ENCODE measurements around the gene SMAD7.

SMAD7 gene

GRCh38 chr18:48889981-48890762, 60.6 kb downstream of the SMAD7 start:
- DNase-seq (ENCODE audit: low spot score), result no peak
- in situ Hi-C loops (cut with MboI; ENCODE audit: low pct_unique_long_range_greater_than_20kb, low sequenced_read_pairs, unreplicated experiment), result no loop called here

DNA sequence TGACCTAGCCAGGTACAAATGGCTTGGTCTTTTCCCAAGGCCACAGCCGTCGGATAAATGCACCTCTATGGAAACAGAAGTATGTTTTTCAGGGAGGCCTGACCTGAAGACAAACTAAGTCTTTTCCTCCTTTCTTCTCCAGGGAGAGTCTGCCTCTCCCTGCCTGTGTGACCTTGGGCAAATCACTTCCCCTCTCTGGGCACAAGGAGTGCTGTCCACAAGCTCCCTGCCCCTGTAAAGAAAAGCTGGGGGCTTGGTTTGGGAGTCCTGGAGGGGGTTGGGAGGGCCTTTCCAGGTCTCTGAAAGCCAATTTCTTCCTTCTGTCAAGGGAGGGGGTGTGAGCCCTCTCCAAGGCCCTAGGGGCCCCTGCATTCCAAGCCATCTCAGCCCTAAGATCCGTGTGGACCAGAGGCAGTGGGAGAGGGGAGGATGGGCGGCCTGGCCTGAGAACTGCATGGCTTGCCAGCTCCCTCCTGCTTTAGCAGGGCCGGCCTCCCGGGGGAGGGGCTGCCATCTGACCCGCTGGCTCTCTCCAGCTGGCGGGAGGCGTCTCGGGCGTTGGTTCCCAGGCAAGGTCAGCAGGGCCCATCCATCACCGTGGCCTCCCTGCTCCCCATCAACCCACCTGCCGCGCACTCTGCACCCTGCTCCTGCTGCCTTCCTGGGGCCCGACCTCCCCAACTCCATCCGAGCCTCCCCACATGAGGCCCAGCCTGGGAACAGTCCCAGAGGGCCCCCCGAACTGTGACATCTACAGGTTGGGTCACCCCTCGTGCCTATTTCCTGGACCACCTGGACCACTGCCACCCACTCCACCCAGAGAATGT, 61.4 kb downstream of the SMAD7 start:
- DNase-seq (ENCODE audit: low spot score), result no peak
- in situ Hi-C loops (cut with MboI; ENCODE audit: low pct_unique_long_range_greater_than_20kb, low sequenced_read_pairs, unreplicated experiment), result no loop called here
- TF ChIP-seq CTCF (IDR thresholded peaks at IDR 0.05; ENCODE audit: extremely low read depth, insufficient read depth, missing control alignments), result no peak

More at GRCh38 chr18:48889981-48890762, 60.6 kb downstream of the SMAD7 start:
- TF ChIP-seq CTCF (IDR thresholded peaks at IDR 0.05; ENCODE audit: extremely low read depth, insufficient read depth, missing control alignments), result no peak

GRCh38 chr18:48888773-48889080, 62.0 kb downstream of the SMAD7 start:
- TF ChIP-seq CTCF (IDR thresholded peaks at IDR 0.05; ENCODE audit: extremely low read depth, insufficient read depth, missing control alignments), result no peak
- in situ Hi-C loops (cut with MboI; ENCODE audit: low pct_unique_long_range_greater_than_20kb, low sequenced_read_pairs, unreplicated experiment), result no loop called here
- DNase-seq (ENCODE audit: low spot score), result no peak

GRCh38 chr18:48887905-48888772, 62.6 kb downstream of the SMAD7 start:
- in situ Hi-C loops (cut with MboI; ENCODE audit: low pct_unique_long_range_greater_than_20kb, low sequenced_read_pairs, unreplicated experiment), result no loop called here
- DNase-seq (ENCODE audit: low spot score), result no peak
- TF ChIP-seq CTCF (IDR thresholded peaks at IDR 0.05; ENCODE audit: extremely low read depth, insufficient read depth, missing control alignments), result no peak

GRCh38 chr18:48887294-48887904, 63.4 kb downstream of the SMAD7 start:
- TF ChIP-seq CTCF (IDR thresholded peaks at IDR 0.05; ENCODE audit: extremely low read depth, insufficient read depth, missing control alignments), result no peak
- DNase-seq (ENCODE audit: low spot score), result no peak
- in situ Hi-C loops (cut with MboI; ENCODE audit: low pct_unique_long_range_greater_than_20kb, low sequenced_read_pairs, unreplicated experiment), result no loop called here
